Breast epithelium (tissue), 3 donors: ENCODE data around the gene ARL6IP6.

Experiments used
- POLR2AphosphoS5 ChIP-seq, 3 donors: sonication (generic); formaldehyde crosslinking; IDR thresholded peaks; one replicate each; pipeline ENCODE4 v1.6.1; 2017; ENCODE audit warnings: antibody characterized with exemption in 3 of 3
- TF ChIP-seq, protein P1 (sequence below), 3 donors: fragments of 450-650 bp; IDR thresholded peaks; one replicate each; pipeline ENCODE4 v1.5.1; 2016 to 2017; ENCODE audit warnings: antibody characterized with exemption in 3 of 3, mild to moderate bottlenecking in 3 of 3, moderate library complexity in 3 of 3

DNA sequence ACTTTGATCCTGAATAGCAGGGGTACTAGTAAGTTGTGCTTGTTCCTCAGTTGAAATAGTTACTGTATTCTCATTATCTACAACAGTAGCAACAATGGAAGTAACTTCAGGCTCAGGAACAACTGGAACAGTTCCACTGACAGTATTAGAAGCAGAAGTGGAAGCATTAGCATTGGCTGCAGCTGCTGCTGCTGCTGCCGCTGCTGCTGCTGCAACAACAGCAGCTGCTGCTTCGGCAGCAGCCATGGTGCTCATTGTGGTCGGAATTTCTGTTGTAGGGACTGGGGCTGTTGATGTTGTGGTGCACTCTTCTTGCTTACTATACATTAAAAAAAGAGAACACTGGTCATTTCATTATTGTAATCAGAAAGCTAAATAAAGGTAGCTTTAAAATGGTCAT lies 42.0 kb upstream of the ARL6IP6 start:
- TF ChIP-seq POLR2AphosphoS5 (IDR thresholded peaks at IDR 0.05), result no peak
- TF ChIP-seq, protein P1, sequence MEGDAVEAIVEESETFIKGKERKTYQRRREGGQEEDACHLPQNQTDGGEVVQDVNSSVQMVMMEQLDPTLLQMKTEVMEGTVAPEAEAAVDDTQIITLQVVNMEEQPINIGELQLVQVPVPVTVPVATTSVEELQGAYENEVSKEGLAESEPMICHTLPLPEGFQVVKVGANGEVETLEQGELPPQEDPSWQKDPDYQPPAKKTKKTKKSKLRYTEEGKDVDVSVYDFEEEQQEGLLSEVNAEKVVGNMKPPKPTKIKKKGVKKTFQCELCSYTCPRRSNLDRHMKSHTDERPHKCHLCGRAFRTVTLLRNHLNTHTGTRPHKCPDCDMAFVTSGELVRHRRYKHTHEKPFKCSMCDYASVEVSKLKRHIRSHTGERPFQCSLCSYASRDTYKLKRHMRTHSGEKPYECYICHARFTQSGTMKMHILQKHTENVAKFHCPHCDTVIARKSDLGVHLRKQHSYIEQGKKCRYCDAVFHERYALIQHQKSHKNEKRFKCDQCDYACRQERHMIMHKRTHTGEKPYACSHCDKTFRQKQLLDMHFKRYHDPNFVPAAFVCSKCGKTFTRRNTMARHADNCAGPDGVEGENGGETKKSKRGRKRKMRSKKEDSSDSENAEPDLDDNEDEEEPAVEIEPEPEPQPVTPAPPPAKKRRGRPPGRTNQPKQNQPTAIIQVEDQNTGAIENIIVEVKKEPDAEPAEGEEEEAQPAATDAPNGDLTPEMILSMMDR (IDR thresholded peaks at IDR 0.05), result no peak
